RPMI7951 (cell line): ENCODE results near the gene G3BP2. TPM values are rescaled to one million over a fixed set of nuclear protein-coding genes. Genes with fewer than 3 reads are reported as not detected.

Source experiments
- DNase-seq: peaks from one replicate; pipeline ENCODE4 v3.0.0-alpha.2; 2012; ENCODE audit warnings: low read depth
- total RNA-seq: library from RNA; depleted of rRNA; stranded (reverse); fragments of >200 nt; shearing (Covaris generic); gene quantifications from 2 replicates; pipeline ENCODE4 v1.2.3, GENCODE V29; 2014; rRNA removed

Gene G3BP2
- total RNA-seq, 1 experiment from 2014 or later: 96.1 TPM

DNA sequence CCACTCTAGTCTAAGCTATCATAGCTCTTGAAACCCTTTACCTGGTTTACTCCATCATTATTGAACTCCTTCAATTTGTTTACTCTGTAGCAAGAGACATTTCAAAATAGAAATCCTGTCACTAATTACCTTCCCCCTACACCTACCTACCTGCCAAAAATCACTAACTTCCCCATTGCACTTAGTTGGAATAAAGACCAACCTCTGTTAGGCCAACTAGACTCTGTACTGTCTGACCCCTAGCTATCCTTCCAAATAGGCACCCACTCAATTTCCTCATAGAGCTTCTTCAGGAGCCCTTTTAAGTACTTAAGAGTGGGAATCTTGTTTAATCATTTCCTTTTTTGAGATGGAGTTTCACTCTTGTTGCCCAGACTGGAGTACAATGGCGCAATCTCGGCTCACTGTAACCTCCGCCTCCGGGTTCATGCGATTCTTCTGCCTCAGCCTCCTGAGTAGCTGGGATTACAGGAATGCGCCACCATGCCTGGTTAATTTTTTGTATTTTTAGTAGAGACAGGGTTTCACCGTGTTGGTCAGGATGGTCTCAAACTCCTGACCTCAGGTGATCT is 34.0 kb downstream of the G3BP2 start:
- no peak for DNase-seq

GRCh38 chr4:75637827-75638226 is 35.4 kb downstream of the G3BP2 start:
- DNase-seq: no peak

- no peak for DNase-seq
These were observed 36.0 kb downstream of the G3BP2 start for GRCh38 chr4:75637176-75637575.

GRCh38 chr4:75634951-75635350 is 38.3 kb downstream of the G3BP2 start:
- DNase-seq: no peak

GRCh38 chr4:75634281-75634680 is 38.9 kb downstream of the G3BP2 start:
- peak; percentile 58 for DNase-seq

GRCh38 chr4:75633846-75634245 is 39.4 kb downstream of the G3BP2 start:
- DNase-seq: peak; percentile 74

DNA sequence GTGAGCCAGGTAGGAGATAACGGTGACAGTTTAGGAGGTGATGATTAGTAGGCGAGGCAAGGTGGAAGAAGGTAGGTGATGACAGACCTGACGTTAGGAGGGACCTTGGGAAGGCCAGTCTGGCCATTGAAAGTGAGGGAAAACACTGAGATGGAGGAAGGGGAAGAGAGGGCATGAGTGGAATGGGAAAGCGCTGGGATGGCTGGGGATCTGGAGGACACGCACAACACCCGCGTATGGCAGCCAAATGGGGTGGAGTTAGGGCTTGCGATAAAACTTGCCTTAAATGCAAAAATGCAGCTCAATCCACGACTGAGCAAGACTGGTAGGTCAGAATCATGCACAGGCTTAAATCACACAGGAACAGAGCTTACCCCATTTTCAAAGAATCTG is 42.3 kb downstream of the G3BP2 start:
- no peak for DNase-seq

- peak; percentile 75 for DNase-seq
These were observed 42.9 kb downstream of the G3BP2 start, which contains the start of gene CDKL2 for GRCh38 chr4:75630174-75630936. Gene CDKL2, minus strand, starts transcription at chr4:75630528. Its CDS starts 4,540 bp downstream, at chr4:75625988.

GRCh38 chr4:75629239-75629638 is 44.0 kb downstream of the G3BP2 start:
- no peak for DNase-seq

- DNase-seq: no peak
These were observed 50.2 kb downstream of the G3BP2 start for GRCh38 chr4:75623026-75623425.

GRCh38 chr4:75621715-75622114 is 51.5 kb downstream of the G3BP2 start:
- DNase-seq: no peak

DNA sequence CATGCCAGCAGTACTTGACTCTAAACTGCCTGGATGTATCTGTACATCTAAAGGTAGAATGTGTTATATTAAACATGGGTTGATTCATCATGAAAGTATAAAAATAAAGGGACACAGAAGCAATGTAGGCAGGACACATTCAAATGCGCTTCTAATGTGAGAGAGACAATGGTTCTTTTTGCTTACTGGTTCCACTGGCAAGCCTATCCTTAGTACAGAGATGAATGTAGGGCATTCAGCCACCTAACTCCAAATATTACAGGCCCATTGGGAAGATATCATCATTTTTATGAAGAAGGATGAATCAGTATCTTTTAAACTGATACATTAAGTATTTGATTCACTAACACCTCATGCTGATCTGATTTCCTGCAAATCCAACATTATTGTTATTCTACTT is 60.9 kb downstream of the G3BP2 start:
- no peak for DNase-seq

DNA sequence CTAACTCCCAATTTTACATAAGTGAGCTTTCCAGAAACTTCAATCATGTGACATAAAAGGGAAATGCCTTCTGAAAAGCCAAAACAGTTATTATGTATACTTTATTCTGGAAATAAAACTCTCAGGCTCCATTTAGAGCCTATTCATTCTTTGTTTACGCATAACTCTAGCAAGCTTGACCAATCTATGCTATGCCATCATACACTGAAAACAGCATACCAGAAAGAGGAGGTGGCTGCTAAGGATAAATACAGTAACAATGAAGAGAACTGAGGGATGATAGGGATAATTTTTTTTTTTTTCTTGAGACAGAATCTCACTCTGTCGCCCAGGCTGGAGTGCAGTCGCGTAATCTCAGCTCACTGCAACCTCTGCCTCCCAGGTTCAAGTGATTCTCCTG is 67.3 kb downstream of the G3BP2 start:
- no peak for DNase-seq

DNA sequence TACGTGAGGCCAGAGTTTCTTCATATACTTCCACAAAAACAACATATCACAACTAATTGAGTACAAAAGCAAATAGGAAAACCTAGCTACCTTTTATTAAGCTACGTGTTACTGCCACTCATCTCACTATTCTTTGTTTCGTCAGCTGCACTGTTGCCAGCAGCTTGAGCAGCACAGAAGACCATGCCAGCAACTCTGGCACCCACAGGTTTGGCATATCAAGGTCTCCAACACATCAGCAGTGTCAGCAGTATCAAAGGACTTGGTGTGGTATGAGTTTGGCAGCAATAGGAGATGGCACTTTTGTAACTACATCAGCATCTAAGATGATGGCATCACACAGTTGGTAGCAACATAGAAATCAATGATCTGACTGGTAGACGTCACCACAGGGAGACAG is 73.6 kb downstream of the G3BP2 start:
- DNase-seq: no peak

DNA sequence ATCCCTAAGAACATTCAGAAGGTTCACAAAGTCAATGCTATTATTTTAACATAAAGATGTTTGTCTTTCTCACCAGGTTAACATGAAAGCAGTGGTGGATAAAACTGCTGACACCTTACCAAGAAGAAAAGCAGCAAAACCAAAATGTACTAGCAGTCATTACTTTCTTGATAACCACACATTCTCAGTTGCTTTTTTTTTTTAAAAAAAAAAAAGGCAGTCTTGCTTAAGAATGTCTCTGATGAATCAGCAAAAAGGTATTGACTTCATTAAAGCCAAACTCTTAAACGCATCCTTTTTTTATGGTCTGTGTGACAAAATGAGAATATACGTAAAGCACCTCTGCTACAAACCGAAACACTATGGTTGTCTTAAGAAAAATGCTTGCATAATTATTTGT is 74.8 kb downstream of the G3BP2 start:
- DNase-seq: peak; percentile 31

DNA sequence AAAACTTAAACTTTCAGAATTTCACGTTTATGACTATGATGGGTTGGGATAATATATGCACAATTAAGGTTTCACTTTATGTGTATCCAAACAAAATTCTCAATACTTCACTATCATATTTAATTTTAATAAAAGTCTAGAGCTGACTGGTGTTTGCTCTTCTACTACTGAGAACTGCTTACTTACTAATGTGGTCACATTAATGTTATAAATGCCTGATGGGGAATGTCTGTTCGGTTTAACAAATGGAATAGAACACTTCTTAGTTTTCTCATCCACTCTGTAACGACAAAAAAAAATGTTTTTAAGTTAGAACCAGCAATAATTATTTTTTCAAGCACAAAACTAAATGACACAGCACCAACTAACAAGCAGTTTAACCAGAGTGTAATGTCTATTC is 77.2 kb downstream of the G3BP2 start:
- DNase-seq: no peak

DNA sequence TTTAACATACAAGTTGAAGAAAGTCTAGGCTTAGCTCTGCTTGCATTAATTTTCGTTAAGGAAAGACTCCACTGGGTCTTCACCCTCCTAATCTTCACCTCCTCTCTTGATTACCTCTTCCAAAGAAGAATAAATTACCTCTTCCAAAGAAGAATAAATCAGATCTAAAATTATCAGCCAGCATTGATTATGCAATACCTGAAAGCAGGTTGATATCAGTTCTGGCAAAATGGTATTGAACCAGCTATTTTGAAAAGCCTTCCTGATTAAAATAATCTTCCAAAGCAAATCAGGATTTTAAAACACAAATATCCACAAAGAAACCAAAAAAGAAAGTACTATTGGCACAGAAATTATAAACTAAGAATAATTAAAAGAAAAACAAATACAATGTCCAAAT is 79.8 kb downstream of the G3BP2 start:
- no peak for DNase-seq

Other genes with a start within 250 kb of the G3BP2 start
- gene RCHY1, start 159.0 kb downstream of the G3BP2 start, total RNA-seq: 16.6 and 20.5 TPM in 2 replicates
- 11.2 and 13.8 TPM in 2 replicates for gene THAP6, start 158.9 kb downstream of the G3BP2 start, total RNA-seq
- not detected in 2 replicates for gene ODAPH, start 117.3 kb downstream of the G3BP2 start, total RNA-seq
- 2.1 and 2.9 TPM in 2 replicates for gene CDKL2, start 42.9 kb downstream of the G3BP2 start, total RNA-seq
- 45.9 and 50.8 TPM in 2 replicates for gene USO1, start 51.2 kb upstream of the G3BP2 start, total RNA-seq
- not detected in 2 replicates for gene PPEF2, start 229.0 kb upstream of the G3BP2 start, total RNA-seq